Esophagus (tissue), 2 donors: ENCODE data around the gene WDPCP. TPM values are rescaled to one million over a fixed set of nuclear protein-coding genes. Genes with fewer than 3 reads are reported as not detected.

Experiments used
- polyA plus RNA-seq, 2 donors: library from polyadenylated mRNA; stranded (reverse); fragments of 200-250 nt; gene quantifications; one replicate each; pipeline ENCODE4 v1.2.3, GENCODE V29; 2013
- donor health status: healthy with polysubstance abuse.
- donor health status: Bipolar disorder and iron deficiency.

Gene WDPCP
- polyA plus RNA-seq, 2 donors = 0.81 to 0.94 TPM

Other genes starting within 250 kb of the WDPCP start
- 100 to 1,000 TPM; 124 to 160 TPM for gene MDH1, start 486 bp upstream of the WDPCP start, polyA plus RNA-seq